ENCODE measurements around the gene RHBDL1.

RHBDL1 gene

DNA sequence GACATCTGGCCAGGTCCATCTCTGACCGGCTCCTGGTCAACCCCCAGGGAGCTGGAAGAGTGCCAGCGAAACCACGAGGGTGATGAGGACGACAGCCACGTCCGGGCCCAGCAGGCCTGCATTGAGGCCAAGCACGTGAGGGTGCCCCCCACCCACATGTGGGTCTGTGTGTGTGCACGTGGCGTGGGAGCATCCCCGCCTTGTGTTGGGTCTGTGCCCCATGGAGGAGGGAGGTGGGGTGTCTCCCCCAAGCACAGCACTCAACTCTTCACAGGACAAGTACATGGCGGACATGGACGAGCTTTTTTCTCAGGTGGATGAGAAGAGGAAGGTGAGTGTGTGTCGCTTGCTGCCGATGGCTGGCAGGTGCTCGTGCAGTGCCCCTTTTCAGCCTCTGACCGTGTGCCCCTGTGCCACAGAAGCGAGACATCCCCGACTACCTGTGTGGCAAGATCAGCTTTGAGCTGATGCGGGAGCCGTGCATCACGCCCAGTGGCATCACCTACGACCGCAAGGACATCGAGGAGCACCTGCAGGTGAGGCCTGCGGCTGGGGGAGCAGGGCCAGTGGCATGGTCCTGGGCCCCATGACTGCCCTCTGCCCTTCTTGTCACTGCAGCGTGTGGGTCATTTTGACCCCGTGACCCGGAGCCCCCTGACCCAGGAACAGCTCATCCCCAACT, 6.4 kb downstream of the RHBDL1 start (continued):
- TF ChIP-seq REPIN1 (tag by site-specific recombination; IDR thresholded peaks at IDR 0.05; ENCODE audit: low read depth): 0 out of 2 replicates have a peak, but pooled peaks have one; percentile 8
- no peak; the same call in 1 of the 2 replicates for TF ChIP-seq FEZF1 (tag by site-specific recombination; IDR thresholded peaks at IDR 0.05)
- no peak for TF ChIP-seq SP2 (tag by site-specific recombination; IDR thresholded peaks at IDR 0.05)
- 0 out of 2 replicates have a peak, but pooled peaks have one; percentile 58 for TF ChIP-seq ZNF2 (tag by site-specific recombination; IDR thresholded peaks at IDR 0.05)
- TF ChIP-seq, protein P1, sequence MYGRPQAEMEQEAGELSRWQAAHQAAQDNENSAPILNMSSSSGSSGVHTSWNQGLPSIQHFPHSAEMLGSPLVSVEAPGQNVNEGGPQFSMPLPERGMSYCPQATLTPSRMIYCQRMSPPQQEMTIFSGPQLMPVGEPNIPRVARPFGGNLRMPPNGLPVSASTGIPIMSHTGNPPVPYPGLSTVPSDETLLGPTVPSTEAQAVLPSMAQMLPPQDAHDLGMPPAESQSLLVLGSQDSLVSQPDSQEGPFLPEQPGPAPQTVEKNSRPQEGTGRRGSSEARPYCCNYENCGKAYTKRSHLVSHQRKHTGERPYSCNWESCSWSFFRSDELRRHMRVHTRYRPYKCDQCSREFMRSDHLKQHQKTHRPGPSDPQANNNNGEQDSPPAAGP (tag by site-specific recombination; IDR thresholded peaks at IDR 0.05): no peak; the same call in 1 of the 2 replicates
- no peak for TF ChIP-seq ZNF664 (tag by site-specific recombination; IDR thresholded peaks at IDR 0.05)
- TF ChIP-seq ZNF214 (tag by site-specific recombination; IDR thresholded peaks at IDR 0.05; ENCODE audit: borderline replicate concordance): no peak
- TF ChIP-seq ZNF549 (tag by site-specific recombination; IDR thresholded peaks at IDR 0.05): no peak
- TF ChIP-seq ZNF311 (tag by site-specific recombination; IDR thresholded peaks at IDR 0.05; ENCODE audit: borderline replicate concordance): no peak
- TF ChIP-seq ZNF24 (tag by site-specific recombination; IDR thresholded peaks at IDR 0.05): 0 out of 2 replicates have a peak, but pooled peaks have one; percentile 18
- no peak for TF ChIP-seq ZNF211 (tag by site-specific recombination; IDR thresholded peaks at IDR 0.05; ENCODE audit: low read depth)
- no peak for TF ChIP-seq ZNF132 (tag by site-specific recombination; IDR thresholded peaks at IDR 0.05; ENCODE audit: borderline replicate concordance)
- no peak for TF ChIP-seq ZNF660 (tag by site-specific recombination; IDR thresholded peaks at IDR 0.05)
- TF ChIP-seq, protein P2, sequence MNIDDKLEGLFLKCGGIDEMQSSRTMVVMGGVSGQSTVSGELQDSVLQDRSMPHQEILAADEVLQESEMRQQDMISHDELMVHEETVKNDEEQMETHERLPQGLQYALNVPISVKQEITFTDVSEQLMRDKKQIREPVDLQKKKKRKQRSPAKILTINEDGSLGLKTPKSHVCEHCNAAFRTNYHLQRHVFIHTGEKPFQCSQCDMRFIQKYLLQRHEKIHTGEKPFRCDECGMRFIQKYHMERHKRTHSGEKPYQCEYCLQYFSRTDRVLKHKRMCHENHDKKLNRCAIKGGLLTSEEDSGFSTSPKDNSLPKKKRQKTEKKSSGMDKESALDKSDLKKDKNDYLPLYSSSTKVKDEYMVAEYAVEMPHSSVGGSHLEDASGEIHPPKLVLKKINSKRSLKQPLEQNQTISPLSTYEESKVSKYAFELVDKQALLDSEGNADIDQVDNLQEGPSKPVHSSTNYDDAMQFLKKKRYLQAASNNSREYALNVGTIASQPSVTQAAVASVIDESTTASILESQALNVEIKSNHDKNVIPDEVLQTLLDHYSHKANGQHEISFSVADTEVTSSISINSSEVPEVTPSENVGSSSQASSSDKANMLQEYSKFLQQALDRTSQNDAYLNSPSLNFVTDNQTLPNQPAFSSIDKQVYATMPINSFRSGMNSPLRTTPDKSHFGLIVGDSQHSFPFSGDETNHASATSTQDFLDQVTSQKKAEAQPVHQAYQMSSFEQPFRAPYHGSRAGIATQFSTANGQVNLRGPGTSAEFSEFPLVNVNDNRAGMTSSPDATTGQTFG (tag by site-specific recombination; IDR thresholded peaks at IDR 0.05; ENCODE audit: borderline replicate concordance): no peak
- no peak for TF ChIP-seq ZNF404 (tag by site-specific recombination; IDR thresholded peaks at IDR 0.05)
- TF ChIP-seq, protein P3, sequence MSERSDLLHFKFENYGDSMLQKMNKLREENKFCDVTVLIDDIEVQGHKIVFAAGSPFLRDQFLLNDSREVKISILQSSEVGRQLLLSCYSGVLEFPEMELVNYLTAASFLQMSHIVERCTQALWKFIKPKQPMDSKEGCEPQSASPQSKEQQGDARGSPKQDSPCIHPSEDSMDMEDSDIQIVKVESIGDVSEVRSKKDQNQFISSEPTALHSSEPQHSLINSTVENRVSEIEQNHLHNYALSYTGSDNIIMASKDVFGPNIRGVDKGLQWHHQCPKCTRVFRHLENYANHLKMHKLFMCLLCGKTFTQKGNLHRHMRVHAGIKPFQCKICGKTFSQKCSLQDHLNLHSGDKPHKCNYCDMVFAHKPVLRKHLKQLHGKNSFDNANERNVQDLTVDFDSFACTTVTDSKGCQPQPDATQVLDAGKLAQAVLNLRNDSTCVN (tag by site-specific recombination; optimal IDR thresholded peaks at IDR 0.05): no peak
- TF ChIP-seq MYNN (tag by site-specific recombination; IDR thresholded peaks at IDR 0.05; ENCODE audit: borderline replicate concordance): no peak
- no peak for TF ChIP-seq PRDM4 (tag by site-specific recombination; IDR thresholded peaks at IDR 0.05)
- TF ChIP-seq GLI2 (tag by site-specific recombination; IDR thresholded peaks at IDR 0.05; ENCODE audit: borderline replicate concordance, low read depth): no peak
- no peak for TF ChIP-seq RBAK (tag by site-specific recombination; IDR thresholded peaks at IDR 0.05)
- no peak for TF ChIP-seq ZNF155 (tag by site-specific recombination; IDR thresholded peaks at IDR 0.05)
- no peak for TF ChIP-seq GLI4 (tag by site-specific recombination; IDR thresholded peaks at IDR 0.05)
- no peak for TF ChIP-seq ZNF350 (tag by site-specific recombination; IDR thresholded peaks at IDR 0.05)
- no peak for TF ChIP-seq ZNF140 (tag by site-specific recombination; IDR thresholded peaks at IDR 0.05)
- peak; percentile 87; the same call in 1 of the 2 replicates for TF ChIP-seq ZEB2 (tag by site-specific recombination; IDR thresholded peaks at IDR 0.05)
- TF ChIP-seq, protein P4, sequence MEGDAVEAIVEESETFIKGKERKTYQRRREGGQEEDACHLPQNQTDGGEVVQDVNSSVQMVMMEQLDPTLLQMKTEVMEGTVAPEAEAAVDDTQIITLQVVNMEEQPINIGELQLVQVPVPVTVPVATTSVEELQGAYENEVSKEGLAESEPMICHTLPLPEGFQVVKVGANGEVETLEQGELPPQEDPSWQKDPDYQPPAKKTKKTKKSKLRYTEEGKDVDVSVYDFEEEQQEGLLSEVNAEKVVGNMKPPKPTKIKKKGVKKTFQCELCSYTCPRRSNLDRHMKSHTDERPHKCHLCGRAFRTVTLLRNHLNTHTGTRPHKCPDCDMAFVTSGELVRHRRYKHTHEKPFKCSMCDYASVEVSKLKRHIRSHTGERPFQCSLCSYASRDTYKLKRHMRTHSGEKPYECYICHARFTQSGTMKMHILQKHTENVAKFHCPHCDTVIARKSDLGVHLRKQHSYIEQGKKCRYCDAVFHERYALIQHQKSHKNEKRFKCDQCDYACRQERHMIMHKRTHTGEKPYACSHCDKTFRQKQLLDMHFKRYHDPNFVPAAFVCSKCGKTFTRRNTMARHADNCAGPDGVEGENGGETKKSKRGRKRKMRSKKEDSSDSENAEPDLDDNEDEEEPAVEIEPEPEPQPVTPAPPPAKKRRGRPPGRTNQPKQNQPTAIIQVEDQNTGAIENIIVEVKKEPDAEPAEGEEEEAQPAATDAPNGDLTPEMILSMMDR (tag by site-specific recombination; IDR thresholded peaks at IDR 0.05): no peak
- TF ChIP-seq ZFHX2 (tag by site-specific recombination; conservative IDR thresholded peaks at IDR 0.05): peak; percentile 96
- TF ChIP-seq SCRT2 (tag by site-specific recombination; IDR thresholded peaks at IDR 0.05): no peak
- TF ChIP-seq SETDB1 (IDR thresholded peaks at IDR 0.05; ENCODE audit: insufficient read length, low read length): no peak
- TF ChIP-seq ZIC2 (tag by site-specific recombination; IDR thresholded peaks at IDR 0.05): peak; percentile 88
